Natural killer cell treated with Interleukin-12 subunit alpha and Interleukin-12 subunit beta and Interleukin-15 and Interleukin-18, amount 100 ng/mL, for 72 hours (primary cell): ENCODE data around the gene CAMK1D. TPM values are rescaled to one million over a fixed set of nuclear protein-coding genes. Genes with fewer than 3 reads are reported as not detected.
"Not testable (repeated sequence)": the region's sequence is repeated elsewhere in the genome, so short reads cannot be mapped to it uniquely, and the experiment has no call there.

Experiments used
- ATAC-seq, 2 donors: fragments of 150-1000 bp; cut with Tn5 transposase in 1 of 2; sonication (Bioruptor Pico), chemical (Tn5 transposase) in 1 of 2; 2 replicates each; pipeline ENCODE4 v1.10.0; 2021
- DNase-seq: peaks from one replicate; pipeline ENCODE4 v3.0.0; 2022; ENCODE audit warnings: low spot score
- H3K27ac Mint-ChIP-seq, 2 donors: 1 replicate in 1 of 2; 2 replicates in 1 of 2; pipeline ENCODE4 v1.8.0; 2022; ENCODE audit warnings: mixed read lengths in 2 of 2, mild to moderate bottlenecking in 1 of 2, moderate library complexity in 1 of 2
- H3K27me3 Mint-ChIP-seq, 2 donors: 1 replicate in 1 of 2; 2 replicates in 1 of 2; pipeline ENCODE4 v1.8.0; 2022; ENCODE audit warnings: mixed read lengths in 2 of 2
- H3K36me3 Mint-ChIP-seq: one replicate; pipeline ENCODE4 v1.8.0; 2022; ENCODE audit warnings: mixed read lengths
- H3K4me1 Mint-ChIP-seq, 2 donors: 1 replicate in 1 of 2; 2 replicates in 1 of 2; pipeline ENCODE4 v1.8.0; 2022; ENCODE audit warnings: low read depth in 2 of 2, mixed read lengths in 2 of 2, mild to moderate bottlenecking in 1 of 2
- H3K4me3 Mint-ChIP-seq: one replicate; pipeline ENCODE4 v1.8.0; 2022; ENCODE audit warnings: mixed read lengths
- H3K9me3 Mint-ChIP-seq: 2 replicates; pipeline ENCODE4 v1.8.0; 2022; ENCODE audit warnings: mixed read lengths
- total RNA-seq, 2 donors: library from RNA; stranded (reverse); gene quantifications; one replicate each; pipeline ENCODE4 v1.2.3, GENCODE V29; 2022

The CAMK1D gene
- total RNA-seq, 2 donors from 2014 or later, result 16.3 to 36.9 TPM

- Mint-ChIP-seq H3K36me3 (no peaks in the 10 kb centered on the region), H3K27ac (peak overlapping the region; percentile 35 to 91), H3K4me1 (peaks cover 8 to 16% of the 10 kb centered on the region in 2 donors), H3K9me3 (peaks cover 3% of the 10 kb centered on the region), H3K4me3 (no peak overlapping the region), H3K27me3 (no peaks in the 10 kb centered on the region)
- DNase-seq, result peak; percentile 68
- peak; percentile 57 to 82 for ATAC-seq
Measured at GRCh38 chr10:12719365-12719764, 370.0 kb downstream of the CAMK1D start.

GRCh38 chr10:12720217-12720981 lies 371.1 kb downstream of the CAMK1D start:
- peaks cover 8 to 16% of the 10 kb centered on the region in 2 donors for H3K4me1 Mint-ChIP-seq
- no peaks in the 10 kb centered on the region for H3K36me3 Mint-ChIP-seq
- H3K4me3 Mint-ChIP-seq, result no peak overlapping the region
- ATAC-seq (peak in 1 of 2 donors; percentile 58), DNase-seq (no peak)
- H3K9me3 Mint-ChIP-seq, result peaks cover 3% of the 10 kb centered on the region
- no peaks in the 10 kb centered on the region for H3K27me3 Mint-ChIP-seq
- H3K27ac Mint-ChIP-seq, result peak overlapping the region; percentile 35 to 91

GRCh38 chr10:12721334-12721733 lies 372.0 kb downstream of the CAMK1D start:
- H3K4me1 Mint-ChIP-seq, result peaks cover 8 to 16% of the 10 kb centered on the region in 2 donors
- H3K36me3 Mint-ChIP-seq, result no peaks in the 10 kb centered on the region
- no peak overlapping the region for H3K4me3 Mint-ChIP-seq
- ATAC-seq (no peak), DNase-seq (no peak)
- peaks cover 3% of the 10 kb centered on the region for H3K9me3 Mint-ChIP-seq
- H3K27me3 Mint-ChIP-seq, result no peaks in the 10 kb centered on the region
- peak overlapping the region in 1 of 2 donors; percentile 91 for H3K27ac Mint-ChIP-seq

GRCh38 chr10:12723220-12723619 lies 373.9 kb downstream of the CAMK1D start:
- Mint-ChIP-seq H3K9me3 (peaks cover 3% of the 10 kb centered on the region), H3K4me3 (no peak overlapping the region), H3K4me1 (peaks cover 8 to 16% of the 10 kb centered on the region in 2 donors), H3K36me3 (no peaks in the 10 kb centered on the region), H3K27me3 (no peaks in the 10 kb centered on the region), H3K27ac (no peak overlapping the region)
- ATAC-seq (no peak), DNase-seq (no peak)

GRCh38 chr10:12724807-12725579 lies 375.6 kb downstream of the CAMK1D start:
- Mint-ChIP-seq H3K27ac (no peak overlapping the region), H3K4me3 (no peak overlapping the region), H3K36me3 (no peaks in the 10 kb centered on the region), H3K27me3 (no peaks in the 10 kb centered on the region), H3K9me3 (no peaks in the 10 kb centered on the region), H3K4me1 (peaks cover 0 to 4% of the 10 kb centered on the region in 2 donors)
- DNase-seq (no peak), ATAC-seq (no peak)

- H3K4me3 Mint-ChIP-seq, DNase-seq, H3K36me3 Mint-ChIP-seq, H3K4me1 Mint-ChIP-seq, H3K27ac Mint-ChIP-seq, H3K27me3 Mint-ChIP-seq, ATAC-seq, H3K9me3 Mint-ChIP-seq: not testable (repeated sequence)
Measured at GRCh38 chr10:12725580-12725888, 376.2 kb downstream of the CAMK1D start.

GRCh38 chr10:12726971-12727831 lies 377.9 kb downstream of the CAMK1D start:
- H3K27ac Mint-ChIP-seq, result no peak overlapping the region
- H3K9me3 Mint-ChIP-seq, result no peaks in the 10 kb centered on the region
- H3K4me1 Mint-ChIP-seq, result no peaks in the 10 kb centered on the region
- no peak for DNase-seq
- ATAC-seq, result peak; percentile 48 to 77
- no peaks in the 10 kb centered on the region for H3K36me3 Mint-ChIP-seq
- no peak overlapping the region for H3K4me3 Mint-ChIP-seq
- H3K27me3 Mint-ChIP-seq, result no peaks in the 10 kb centered on the region

- H3K27ac Mint-ChIP-seq, result no peak overlapping the region
- H3K9me3 Mint-ChIP-seq, result no peaks in the 10 kb centered on the region
- no peaks in the 10 kb centered on the region for H3K27me3 Mint-ChIP-seq
- no peak overlapping the region for H3K4me3 Mint-ChIP-seq
- no peaks in the 10 kb centered on the region for H3K4me1 Mint-ChIP-seq
- H3K36me3 Mint-ChIP-seq, result no peaks in the 10 kb centered on the region
- DNase-seq (no peak), ATAC-seq (no peak)
Measured at GRCh38 chr10:12727832-12728215, 378.5 kb downstream of the CAMK1D start.

- ATAC-seq (no peak), DNase-seq (no peak)
- Mint-ChIP-seq H3K4me3 (no peak overlapping the region), H3K36me3 (no peaks in the 10 kb centered on the region), H3K4me1 (no peaks in the 10 kb centered on the region), H3K9me3 (no peaks in the 10 kb centered on the region), H3K27me3 (no peaks in the 10 kb centered on the region), H3K27ac (no peak overlapping the region)
Measured at GRCh38 chr10:12728494-12728893, 379.1 kb downstream of the CAMK1D start.

- no peak overlapping the region for H3K27ac Mint-ChIP-seq
- H3K4me3 Mint-ChIP-seq, result no peak overlapping the region
- H3K27me3 Mint-ChIP-seq, result no peaks in the 10 kb centered on the region
- DNase-seq, result no peak
- no peaks in the 10 kb centered on the region for H3K9me3 Mint-ChIP-seq
- ATAC-seq, result no peak
- no peaks in the 10 kb centered on the region for H3K36me3 Mint-ChIP-seq
- no peaks in the 10 kb centered on the region for H3K4me1 Mint-ChIP-seq
Measured at GRCh38 chr10:12729885-12730284, 380.5 kb downstream of the CAMK1D start.

- DNase-seq (no peak), ATAC-seq (no peak)
- Mint-ChIP-seq H3K27me3 (no peaks in the 10 kb centered on the region), H3K9me3 (no peaks in the 10 kb centered on the region), H3K27ac (no peak overlapping the region), H3K4me3 (no peak overlapping the region), H3K36me3 (no peaks in the 10 kb centered on the region), H3K4me1 (no peaks in the 10 kb centered on the region)
Measured at GRCh38 chr10:12730809-12731519, 381.6 kb downstream of the CAMK1D start.

GRCh38 chr10:12733271-12733670 lies 383.9 kb downstream of the CAMK1D start:
- no peaks in the 10 kb centered on the region for H3K27me3 Mint-ChIP-seq
- DNase-seq, result no peak
- H3K4me1 Mint-ChIP-seq, result peaks cover 0 to 2% of the 10 kb centered on the region in 2 donors
- no peak overlapping the region for H3K27ac Mint-ChIP-seq
- no peaks in the 10 kb centered on the region for H3K9me3 Mint-ChIP-seq
- ATAC-seq, result no peak
- no peak overlapping the region for H3K4me3 Mint-ChIP-seq
- H3K36me3 Mint-ChIP-seq, result no peaks in the 10 kb centered on the region

- peaks cover 0 to 5% of the 10 kb centered on the region in 2 donors for H3K4me1 Mint-ChIP-seq
- no peaks in the 10 kb centered on the region for H3K36me3 Mint-ChIP-seq
- H3K27ac Mint-ChIP-seq, result no peak overlapping the region
- peak in 1 of 2 donors; percentile 11 for ATAC-seq
- H3K4me3 Mint-ChIP-seq, result no peak overlapping the region
- H3K9me3 Mint-ChIP-seq, result no peaks in the 10 kb centered on the region
- no peaks in the 10 kb centered on the region for H3K27me3 Mint-ChIP-seq
- DNase-seq, result no peak
Measured at GRCh38 chr10:12735843-12736462, 386.6 kb downstream of the CAMK1D start.
